Fibroblast of lung (primary cell): ENCODE data around the gene F2RL3.

Experiments used
- EZH2 ChIP-seq: IDR thresholded peaks from 2 replicates; pipeline ENCODE4 v1.5.1; 2012; ENCODE audit warnings: low read length, control low read depth, mild to moderate bottlenecking; ENCODE audit errors: missing control alignments
- TF ChIP-seq, protein P1 (sequence below), 2 donors: IDR thresholded peaks in 1 of 2; conservative IDR thresholded peaks in 1 of 2; 1 replicate in 1 of 2; 2 replicates in 1 of 2; pipeline ENCODE4 v1.5.1; 2011 to 2012; ENCODE audit warnings: low read length in 2 of 2, control low read depth in 1 of 2, inconsistent platforms in 1 of 2, low read depth in 1 of 2, mild to moderate bottlenecking in 1 of 2

DNA sequence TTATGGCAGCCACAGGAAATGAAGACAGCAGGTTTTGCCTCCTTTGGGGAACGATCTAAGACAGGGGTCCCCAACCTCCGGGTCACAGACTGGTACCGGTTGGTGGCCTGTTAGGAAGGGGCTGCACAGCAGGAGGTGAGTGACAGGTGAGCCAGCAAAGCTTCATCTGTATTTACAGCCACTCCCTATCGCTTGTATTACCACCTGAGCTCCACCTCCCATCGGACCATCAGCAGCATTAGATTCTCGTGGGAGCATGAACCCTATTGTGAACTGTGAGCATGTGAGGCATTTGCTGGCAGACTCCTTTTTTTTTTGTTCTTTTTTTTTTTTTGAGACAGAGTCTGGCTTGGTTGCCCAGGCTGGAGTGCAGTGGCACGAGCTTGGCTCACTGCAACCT is 22.2 kb downstream of the F2RL3 start:
- TF ChIP-seq, protein P1, sequence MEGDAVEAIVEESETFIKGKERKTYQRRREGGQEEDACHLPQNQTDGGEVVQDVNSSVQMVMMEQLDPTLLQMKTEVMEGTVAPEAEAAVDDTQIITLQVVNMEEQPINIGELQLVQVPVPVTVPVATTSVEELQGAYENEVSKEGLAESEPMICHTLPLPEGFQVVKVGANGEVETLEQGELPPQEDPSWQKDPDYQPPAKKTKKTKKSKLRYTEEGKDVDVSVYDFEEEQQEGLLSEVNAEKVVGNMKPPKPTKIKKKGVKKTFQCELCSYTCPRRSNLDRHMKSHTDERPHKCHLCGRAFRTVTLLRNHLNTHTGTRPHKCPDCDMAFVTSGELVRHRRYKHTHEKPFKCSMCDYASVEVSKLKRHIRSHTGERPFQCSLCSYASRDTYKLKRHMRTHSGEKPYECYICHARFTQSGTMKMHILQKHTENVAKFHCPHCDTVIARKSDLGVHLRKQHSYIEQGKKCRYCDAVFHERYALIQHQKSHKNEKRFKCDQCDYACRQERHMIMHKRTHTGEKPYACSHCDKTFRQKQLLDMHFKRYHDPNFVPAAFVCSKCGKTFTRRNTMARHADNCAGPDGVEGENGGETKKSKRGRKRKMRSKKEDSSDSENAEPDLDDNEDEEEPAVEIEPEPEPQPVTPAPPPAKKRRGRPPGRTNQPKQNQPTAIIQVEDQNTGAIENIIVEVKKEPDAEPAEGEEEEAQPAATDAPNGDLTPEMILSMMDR (conservative IDR thresholded peaks at IDR 0.05 in 1 of 2, IDR thresholded peaks at IDR 0.05 in 1 of 2; ENCODE audit: low read depth in 1 of 2, low read length in 2 of 2) = no peak
- no peak for TF ChIP-seq EZH2
